ENCODE results near the gene DMAC2.

DNA sequence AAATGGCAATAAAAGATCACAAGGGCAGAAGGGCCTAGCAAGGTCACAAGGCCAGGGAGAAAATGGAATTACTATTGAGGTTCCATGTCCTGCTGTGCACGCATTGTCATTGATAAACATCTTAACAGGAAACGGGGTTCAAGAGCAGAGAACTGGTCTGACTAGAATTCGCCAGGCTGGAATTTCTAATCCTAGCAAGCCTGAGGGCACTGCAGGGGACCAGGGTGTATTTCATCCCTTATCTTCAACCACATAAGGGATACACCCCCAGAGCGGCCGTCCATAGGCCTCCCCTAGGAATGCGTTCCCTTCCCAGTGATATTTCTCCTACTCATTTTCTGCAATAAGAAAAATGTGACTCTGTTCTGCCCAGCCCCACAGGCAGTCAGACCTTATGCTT is 22.8 kb upstream of the DMAC2 start:
- TF ChIP-seq, protein P1, sequence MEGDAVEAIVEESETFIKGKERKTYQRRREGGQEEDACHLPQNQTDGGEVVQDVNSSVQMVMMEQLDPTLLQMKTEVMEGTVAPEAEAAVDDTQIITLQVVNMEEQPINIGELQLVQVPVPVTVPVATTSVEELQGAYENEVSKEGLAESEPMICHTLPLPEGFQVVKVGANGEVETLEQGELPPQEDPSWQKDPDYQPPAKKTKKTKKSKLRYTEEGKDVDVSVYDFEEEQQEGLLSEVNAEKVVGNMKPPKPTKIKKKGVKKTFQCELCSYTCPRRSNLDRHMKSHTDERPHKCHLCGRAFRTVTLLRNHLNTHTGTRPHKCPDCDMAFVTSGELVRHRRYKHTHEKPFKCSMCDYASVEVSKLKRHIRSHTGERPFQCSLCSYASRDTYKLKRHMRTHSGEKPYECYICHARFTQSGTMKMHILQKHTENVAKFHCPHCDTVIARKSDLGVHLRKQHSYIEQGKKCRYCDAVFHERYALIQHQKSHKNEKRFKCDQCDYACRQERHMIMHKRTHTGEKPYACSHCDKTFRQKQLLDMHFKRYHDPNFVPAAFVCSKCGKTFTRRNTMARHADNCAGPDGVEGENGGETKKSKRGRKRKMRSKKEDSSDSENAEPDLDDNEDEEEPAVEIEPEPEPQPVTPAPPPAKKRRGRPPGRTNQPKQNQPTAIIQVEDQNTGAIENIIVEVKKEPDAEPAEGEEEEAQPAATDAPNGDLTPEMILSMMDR (conservative IDR thresholded peaks at IDR 0.05; ENCODE audit: low read depth in 2 of 2) = no peak
- no peak for TF ChIP-seq EZH2 (IDR thresholded peaks at IDR 0.05; ENCODE audit: low read depth, unreplicated experiment)
- no peak for TF ChIP-seq REST (IDR thresholded peaks at IDR 0.05; ENCODE audit: unreplicated experiment)
- TF ChIP-seq EZH2phosphoT487 (IDR thresholded peaks at IDR 0.05; ENCODE audit: unreplicated experiment) = no peak
- no peak for TF ChIP-seq POLR2AphosphoS5 (IDR thresholded peaks at IDR 0.05; ENCODE audit: low read depth)
- TF ChIP-seq STAT1 (IDR thresholded peaks at IDR 0.05; ENCODE audit: unreplicated experiment) = no peak
- TF ChIP-seq ZNF331 (CRISPR knock-in tag; IDR thresholded peaks at IDR 0.05; ENCODE audit: low read depth) = no peak
- TF ChIP-seq ZNF114 (CRISPR knock-in tag; IDR thresholded peaks at IDR 0.05) = no peak
- no peak for TF ChIP-seq JUNB (IDR thresholded peaks at IDR 0.05; ENCODE audit: unreplicated experiment)
